HepG2 (cell line): Measurements from ENCODE around the gene CCDC38. TPM values are rescaled to one million over a fixed set of nuclear protein-coding genes. Genes with fewer than 3 reads are reported as not detected.

Source experiments
- ARID2 ChIP-seq: sonication (generic); formaldehyde crosslinking; IDR thresholded peaks from 2 replicates; pipeline ENCODE4 v1.8.1; 2022; ENCODE audit warnings: mild to moderate bottlenecking, missing genetic modification reagents, borderline replicate concordance
- ATF7 ChIP-seq, 2 experiments: fragments of 450-650 bp in 1 of 2; sonication (generic) in 1 of 2; formaldehyde crosslinking in 1 of 2; IDR thresholded peaks; 2 replicates each; pipeline versions ENCODE4 v1.4.0 to v1.6.1; 2016 to 2020; ENCODE audit warnings: antibody characterized with exemption in 1 of 2, mild to moderate bottlenecking in 1 of 2, missing genetic modification reagents in 1 of 2
- CC2D1A ChIP-seq: sonication (generic); formaldehyde crosslinking; IDR thresholded peaks from 2 replicates; pipeline ENCODE4 v1.8.1; 2023; ENCODE audit warnings: mild to moderate bottlenecking, missing genetic modification reagents
- CHCHD3 ChIP-seq: sonication (generic); formaldehyde crosslinking; IDR thresholded peaks from 2 replicates; pipeline ENCODE4 v1.8.0; 2022; ENCODE audit warnings: mild to moderate bottlenecking, missing genetic modification reagents, moderate library complexity
- FOXO1 ChIP-seq: sonication (generic); formaldehyde crosslinking; IDR thresholded peaks from 2 replicates; pipeline ENCODE4 v1.4.0; 2020; ENCODE audit warnings: missing genetic modification reagents
- HCFC1 ChIP-seq: fragments of 150-350 bp; IDR thresholded peaks from 2 replicates; pipeline ENCODE4 v1.6.1; 2014; ENCODE audit warnings: low read depth, low read length
- JUN ChIP-seq: sonication (generic); formaldehyde crosslinking; IDR thresholded peaks from 2 replicates; pipeline ENCODE4 v1.4.0; 2020; ENCODE audit warnings: mild to moderate bottlenecking, missing genetic modification reagents
- MYPOP ChIP-seq: sonication (generic); formaldehyde crosslinking; IDR thresholded peaks from 2 replicates; pipeline ENCODE4 v1.8.1; 2023; ENCODE audit warnings: mild to moderate bottlenecking, moderate library complexity, missing genetic modification reagents
- POLR2G ChIP-seq: fragments of 200-400 bp; formaldehyde crosslinking; IDR thresholded peaks from 2 replicates; pipeline ENCODE4 v1.6.1; 2018; ENCODE audit warnings: mild to moderate bottlenecking, low read depth, low read length, moderate library complexity
- RBM22 ChIP-seq: fragments of 200-400 bp; formaldehyde crosslinking; optimal IDR thresholded peaks from 2 replicates; pipeline ENCODE3; 2017; ENCODE audit warnings: mild to moderate bottlenecking, low read length, moderate library complexity
- THAP7 ChIP-seq: sonication (generic); formaldehyde crosslinking; IDR thresholded peaks from 2 replicates; pipeline ENCODE4 v1.8.1; 2023; ENCODE audit warnings: mild to moderate bottlenecking, missing genetic modification reagents
- UBTF ChIP-seq: sonication (generic); formaldehyde crosslinking; IDR thresholded peaks from 2 replicates; pipeline ENCODE4 v1.4.0; 2020; ENCODE audit warnings: mild to moderate bottlenecking, missing genetic modification reagents
- WIZ ChIP-seq: sonication (generic); formaldehyde crosslinking; IDR thresholded peaks from 2 replicates; pipeline ENCODE4 v1.5.1; 2020; ENCODE audit warnings: mild to moderate bottlenecking, missing genetic modification reagents
- ZBTB20 ChIP-seq: sonication (generic); formaldehyde crosslinking; IDR thresholded peaks from 2 replicates; pipeline ENCODE4 v1.8.1; 2023; ENCODE audit warnings: missing genetic modification reagents, low read depth, mild to moderate bottlenecking, borderline replicate concordance
- ZBTB21 ChIP-seq: sonication (generic); formaldehyde crosslinking; IDR thresholded peaks from 2 replicates; pipeline ENCODE4 v1.4.0; 2020; ENCODE audit warnings: missing genetic modification reagents
- ZC3H13 ChIP-seq: sonication (generic); formaldehyde crosslinking; IDR thresholded peaks from 2 replicates; pipeline ENCODE4 v1.8.1; 2023; ENCODE audit warnings: mild to moderate bottlenecking, missing genetic modification reagents, moderate library complexity
- ZNF12 ChIP-seq: sonication (generic); formaldehyde crosslinking; IDR thresholded peaks from 2 replicates; pipeline ENCODE4 v1.5.0; 2020; ENCODE audit warnings: missing genetic modification reagents
- ZNF33B ChIP-seq: sonication (generic); formaldehyde crosslinking; IDR thresholded peaks from 2 replicates; pipeline ENCODE4 v1.5.1; 2020; ENCODE audit warnings: mild to moderate bottlenecking, missing genetic modification reagents
- ZNF777 ChIP-seq: sonication (generic); formaldehyde crosslinking; IDR thresholded peaks from 2 replicates; pipeline ENCODE4 v1.4.0; 2020; ENCODE audit warnings: missing genetic modification reagents
- ZNF782 ChIP-seq: sonication (generic); formaldehyde crosslinking; IDR thresholded peaks from 2 replicates; pipeline ENCODE4 v1.4.0; 2020; ENCODE audit warnings: missing genetic modification reagents, mild to moderate bottlenecking, borderline replicate concordance
- ZNF878 ChIP-seq: sonication (generic); formaldehyde crosslinking; IDR thresholded peaks from 2 replicates; pipeline ENCODE4 v1.8.1; 2023; ENCODE audit warnings: mild to moderate bottlenecking, missing genetic modification reagents, moderate library complexity
- polyA plus RNA-seq, 8 experiments: library from polyadenylated mRNA; depleted of rRNA in 3 of 8; stranded (reverse) in 7 of 8; unstranded in 1 of 8; fragments of >200 nt; fragmentation: Illumina TruSeq in 4 of 8; extraction: Trizol in 4 of 8; gene quantifications; 2 replicates each; pipeline versions ENCODE4 v1.2.1 to v1.2.3, GENCODE V29; 2011 to 2016; ENCODE audit warnings: low read depth in 4 of 8, missing spikeins in 1 of 8, mixed read lengths in 1 of 8; ENCODE audit not compliant: insufficient read depth in 1 of 8
- total RNA-seq, 5 experiments: library from RNA; depleted of rRNA; stranded (reverse); fragments of >200 nt; fragmentation: Illumina TruSeq; extraction: Trizol; gene quantifications; 2 replicates each; pipeline ENCODE4 v1.2.3, GENCODE V29; 2016; ENCODE audit warnings: low read depth in 1 of 5
- TF ChIP-seq, protein P1 (sequence below): IDR thresholded peaks from 2 replicates; pipeline ENCODE4 v1.6.1; 2012; ENCODE audit warnings: low read length, improper control_type of control experiment

The CCDC38 gene
- total and polyA plus RNA-seq, 2 of the 13 experiments (the other 11 are each of a cell fraction or from before 2014, with no cell fraction given): 0.24 to 0.32 TPM

DNA sequence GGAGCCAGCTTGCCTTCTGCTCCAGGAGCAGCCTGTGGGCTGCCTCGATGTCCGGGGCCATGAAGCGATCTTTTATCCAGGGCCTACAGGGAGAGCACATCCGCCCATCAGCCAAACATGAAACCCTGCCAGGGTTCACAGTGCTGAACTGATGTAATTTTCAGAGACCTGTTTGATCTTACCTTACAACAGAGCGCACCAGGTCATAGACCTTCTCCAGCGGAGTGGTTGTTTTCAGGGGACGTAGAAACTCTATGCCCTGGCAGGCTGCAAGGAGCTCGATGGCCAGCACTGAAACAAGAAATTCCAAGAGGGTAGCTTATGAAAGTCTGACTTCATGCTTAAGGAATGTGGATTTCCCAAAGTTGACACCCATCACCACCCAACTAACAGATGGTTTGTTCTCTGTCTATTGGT, 34.0 kb upstream of the CCDC38 start (continued):
- TF ChIP-seq MYPOP (CRISPR knock-in tag): peak; percentile 40; the same call in 1 of the 2 replicates
- TF ChIP-seq, protein P1, sequence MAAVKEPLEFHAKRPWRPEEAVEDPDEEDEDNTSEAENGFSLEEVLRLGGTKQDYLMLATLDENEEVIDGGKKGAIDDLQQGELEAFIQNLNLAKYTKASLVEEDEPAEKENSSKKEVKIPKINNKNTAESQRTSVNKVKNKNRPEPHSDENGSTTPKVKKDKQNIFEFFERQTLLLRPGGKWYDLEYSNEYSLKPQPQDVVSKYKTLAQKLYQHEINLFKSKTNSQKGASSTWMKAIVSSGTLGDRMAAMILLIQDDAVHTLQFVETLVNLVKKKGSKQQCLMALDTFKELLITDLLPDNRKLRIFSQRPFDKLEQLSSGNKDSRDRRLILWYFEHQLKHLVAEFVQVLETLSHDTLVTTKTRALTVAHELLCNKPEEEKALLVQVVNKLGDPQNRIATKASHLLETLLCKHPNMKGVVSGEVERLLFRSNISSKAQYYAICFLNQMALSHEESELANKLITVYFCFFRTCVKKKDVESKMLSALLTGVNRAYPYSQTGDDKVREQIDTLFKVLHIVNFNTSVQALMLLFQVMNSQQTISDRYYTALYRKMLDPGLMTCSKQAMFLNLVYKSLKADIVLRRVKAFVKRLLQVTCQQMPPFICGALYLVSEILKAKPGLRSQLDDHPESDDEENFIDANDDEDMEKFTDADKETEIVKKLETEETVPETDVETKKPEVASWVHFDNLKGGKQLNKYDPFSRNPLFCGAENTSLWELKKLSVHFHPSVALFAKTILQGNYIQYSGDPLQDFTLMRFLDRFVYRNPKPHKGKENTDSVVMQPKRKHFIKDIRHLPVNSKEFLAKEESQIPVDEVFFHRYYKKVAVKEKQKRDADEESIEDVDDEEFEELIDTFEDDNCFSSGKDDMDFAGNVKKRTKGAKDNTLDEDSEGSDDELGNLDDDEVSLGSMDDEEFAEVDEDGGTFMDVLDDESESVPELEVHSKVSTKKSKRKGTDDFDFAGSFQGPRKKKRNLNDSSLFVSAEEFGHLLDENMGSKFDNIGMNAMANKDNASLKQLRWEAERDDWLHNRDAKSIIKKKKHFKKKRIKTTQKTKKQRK: no peak
- TF ChIP-seq ZNF878 (CRISPR knock-in tag): no peak
- TF ChIP-seq ZNF777 (CRISPR knock-in tag): no peak
- 0 out of 2 replicates have a peak, but pooled peaks have one; percentile 31 for TF ChIP-seq ARID2
- TF ChIP-seq UBTF (CRISPR knock-in tag): peak; percentile 55
- peak; percentile 51; the same call in 1 of the 2 replicates for TF ChIP-seq ZNF12 (CRISPR knock-in tag)
- TF ChIP-seq ZNF33B: 0 out of 2 replicates have a peak, but pooled peaks have one; percentile 10
- TF ChIP-seq POLR2G: no peak
- peak; percentile 81; the same call in 1 of the 2 replicates for TF ChIP-seq FOXO1 (CRISPR knock-in tag)
- no peak for TF ChIP-seq HCFC1
- no peak for TF ChIP-seq ATF7 (IDR thresholded peaks at IDR 0.05)
- peak; percentile 62; the same call in 1 of the 2 replicates for TF ChIP-seq ATF7 (CRISPR knock-in tag; IDR thresholded peaks at IDR 0.05)
- TF ChIP-seq THAP7 (CRISPR knock-in tag): no peak
- TF ChIP-seq ZNF782 (CRISPR knock-in tag): no peak
- TF ChIP-seq RBM22: no peak
- no peak for TF ChIP-seq CC2D1A (CRISPR knock-in tag)
- no peak for TF ChIP-seq ZC3H13 (CRISPR knock-in tag)
- TF ChIP-seq WIZ (CRISPR knock-in tag): no peak
- TF ChIP-seq ZBTB20 (CRISPR knock-in tag): peak; percentile 54; the same call in 1 of the 2 replicates
- TF ChIP-seq ZBTB21 (CRISPR knock-in tag): no peak
- TF ChIP-seq CHCHD3 (CRISPR knock-in tag): no peak
- 0 out of 2 replicates have a peak, but pooled peaks have one; percentile 29 for TF ChIP-seq JUN (CRISPR knock-in tag)
